WTC11 (cell line): ENCODE data around the gene ASIC3.

Source experiments
- AR ChIP-seq: fragments of 250-450 bp; sonication (Bioruptor Pico); IDR thresholded peaks from 2 replicates; pipeline ENCODE4 v1.9.0; 2021; ENCODE audit warnings: mild to moderate bottlenecking
- ATF3 ChIP-seq: sonication (generic); formaldehyde crosslinking; conservative IDR thresholded peaks from 2 replicates; pipeline ENCODE4 v1.8.1; 2022; ENCODE audit warnings: mild to moderate bottlenecking, missing genetic modification reagents
- CBFB ChIP-seq: sonication (generic); formaldehyde crosslinking; IDR thresholded peaks from 2 replicates; pipeline ENCODE4 v1.8.1; 2022; ENCODE audit warnings: mild to moderate bottlenecking, low read depth, missing genetic modification reagents
- CREM ChIP-seq: sonication (generic); formaldehyde crosslinking; IDR thresholded peaks from 2 replicates; pipeline ENCODE4 v1.8.1; 2022; ENCODE audit warnings: mild to moderate bottlenecking, missing genetic modification reagents, moderate library complexity
- CTCF ChIP-seq: fragments of 200-600 bp; IDR thresholded peaks from 2 replicates; pipeline ENCODE4 v1.8.0; 2022; ENCODE audit warnings: antibody characterized with exemption
- E2F4 ChIP-seq: sonication (generic); formaldehyde crosslinking; IDR thresholded peaks from 2 replicates; pipeline ENCODE4 v1.8.1; 2022; ENCODE audit warnings: low read depth, mild to moderate bottlenecking, moderate library complexity, missing genetic modification reagents, borderline replicate concordance
- JUN ChIP-seq: sonication (generic); formaldehyde crosslinking; IDR thresholded peaks from 2 replicates; pipeline ENCODE4 v1.8.0; 2023; ENCODE audit warnings: mild to moderate bottlenecking, missing genetic modification reagents
- MAX ChIP-seq: sonication (generic); formaldehyde crosslinking; IDR thresholded peaks from 2 replicates; pipeline ENCODE4 v1.8.0; 2022; ENCODE audit warnings: mild to moderate bottlenecking, missing genetic modification reagents
- SMAD4 ChIP-seq: sonication (generic); formaldehyde crosslinking; IDR thresholded peaks from 2 replicates; pipeline ENCODE4 v1.8.0; 2022; ENCODE audit warnings: mild to moderate bottlenecking, missing genetic modification reagents
- SP1 ChIP-seq: sonication (generic); formaldehyde crosslinking; conservative IDR thresholded peaks from 2 replicates; pipeline ENCODE4 v1.8.1; 2022; ENCODE audit warnings: missing genetic modification reagents
- USF2 ChIP-seq: sonication (generic); formaldehyde crosslinking; IDR thresholded peaks from 2 replicates; pipeline ENCODE4 v1.8.1; 2023; ENCODE audit warnings: mild to moderate bottlenecking, missing genetic modification reagents, moderate library complexity

GRCh38 chr7:151089893-151090730, 41.8 kb downstream of the ASIC3 start:
- no peak for TF ChIP-seq CBFB (CRISPR knock-in tag)
- no peak for TF ChIP-seq E2F4 (CRISPR knock-in tag)
- TF ChIP-seq ATF3 (CRISPR knock-in tag): no peak
- TF ChIP-seq CTCF: no peak
- no peak for TF ChIP-seq SMAD4
- TF ChIP-seq USF2: no peak
- TF ChIP-seq SP1 (CRISPR knock-in tag): no peak
- no peak for TF ChIP-seq CREM
- TF ChIP-seq AR: no peak
- no peak for TF ChIP-seq MAX (CRISPR knock-in tag)
- no peak for TF ChIP-seq JUN
